MM.1S (cell line): ENCODE data around the gene FGF1.

Experiments used
- DNase-seq: peaks from one replicate; pipeline ENCODE4 v3.0.0-alpha.2; 2015
- H2AFZ ChIP-seq: fragments of 300-600 bp; sonication (generic); 2 replicates; pipeline ENCODE4 v1.6.0; 2016; ENCODE audit warnings: antibody characterized with exemption, low read length
- H3F3A ChIP-seq: fragments of 300-600 bp; sonication (generic); 2 replicates; pipeline ENCODE4 v1.6.1; 2016; ENCODE audit warnings: mild to moderate bottlenecking, antibody characterized with exemption, low read length, moderate library complexity, mixed read lengths; ENCODE audit not compliant: insufficient read depth
- H3K27ac ChIP-seq: fragments of 300-600 bp; sonication (generic); 2 replicates; pipeline ENCODE4 v1.5.1; 2016; ENCODE audit warnings: mild to moderate bottlenecking, low read length
- H3K27me3 ChIP-seq: fragments of 300-600 bp; sonication (generic); replicated peaks from 2 replicates; pipeline ENCODE4 v1.6.0; 2016; ENCODE audit warnings: low read length; ENCODE audit not compliant: insufficient read depth
- H3K36me3 ChIP-seq: fragments of 300-600 bp; sonication (generic); replicated peaks from 2 replicates; pipeline ENCODE4 v1.6.1; 2016; ENCODE audit warnings: mild to moderate bottlenecking, low read length, mixed read lengths; ENCODE audit not compliant: insufficient read depth
- H3K4me1 ChIP-seq: fragments of 300-600 bp; sonication (generic); 2 replicates; pipeline ENCODE4 v1.6.1; 2016; ENCODE audit warnings: low read length, mixed read lengths
- H3K4me2 ChIP-seq: fragments of 300-600 bp; sonication (generic); 2 replicates; pipeline ENCODE4 v1.6.0; 2016; ENCODE audit warnings: low read depth, low read length
- H3K4me3 ChIP-seq: fragments of 300-600 bp; sonication (generic); 2 replicates; pipeline ENCODE4 v1.5.1; 2016; ENCODE audit warnings: low read length, mixed read lengths
- H3K79me2 ChIP-seq: fragments of 300-600 bp; sonication (generic); 2 replicates; pipeline ENCODE4 v1.6.1; 2016; ENCODE audit warnings: mixed run types, low read length, mixed read lengths
- H3K9ac ChIP-seq: fragments of 300-600 bp; sonication (generic); 2 replicates; pipeline ENCODE4 v1.6.1; 2016; ENCODE audit warnings: low read length, mixed read lengths
- H3K9me2 ChIP-seq: fragments of 300-600 bp; sonication (generic); replicated peaks from 2 replicates; pipeline ENCODE4 v1.6.1; 2016; ENCODE audit warnings: mild to moderate bottlenecking, low read length, mixed read lengths; ENCODE audit not compliant: insufficient read depth
- H3K9me3 ChIP-seq: fragments of 300-600 bp; sonication (generic); replicated peaks from 2 replicates; pipeline ENCODE4 v1.6.1; 2016; ENCODE audit warnings: mild to moderate bottlenecking, low read length, mixed read lengths; ENCODE audit not compliant: insufficient read depth
- H4K20me1 ChIP-seq: fragments of 300-600 bp; sonication (generic); 2 replicates; pipeline ENCODE4 v1.6.1; 2016; ENCODE audit warnings: mild to moderate bottlenecking, low read length, moderate library complexity, mixed read lengths; ENCODE audit not compliant: insufficient read depth
- CTCF ChIP-seq: fragments of 300-600 bp; sonication (generic); IDR thresholded peaks from 2 replicates; pipeline ENCODE4 v1.5.1; 2016; ENCODE audit warnings: antibody characterized with exemption, low read length, mixed read lengths
- EZH2 ChIP-seq: fragments of 300-600 bp; sonication (generic); optimal IDR thresholded peaks from 2 replicates; pipeline ENCODE3; 2017; ENCODE audit warnings: low read depth, mild to moderate bottlenecking, antibody characterized with exemption, low read length, mixed read lengths
- EZH2phosphoT487 ChIP-seq: fragments of 300-600 bp; sonication (generic); IDR thresholded peaks from 2 replicates; pipeline ENCODE4 v1.6.1; 2018; ENCODE audit warnings: antibody characterized with exemption, low read length

The FGF1 gene

DNA sequence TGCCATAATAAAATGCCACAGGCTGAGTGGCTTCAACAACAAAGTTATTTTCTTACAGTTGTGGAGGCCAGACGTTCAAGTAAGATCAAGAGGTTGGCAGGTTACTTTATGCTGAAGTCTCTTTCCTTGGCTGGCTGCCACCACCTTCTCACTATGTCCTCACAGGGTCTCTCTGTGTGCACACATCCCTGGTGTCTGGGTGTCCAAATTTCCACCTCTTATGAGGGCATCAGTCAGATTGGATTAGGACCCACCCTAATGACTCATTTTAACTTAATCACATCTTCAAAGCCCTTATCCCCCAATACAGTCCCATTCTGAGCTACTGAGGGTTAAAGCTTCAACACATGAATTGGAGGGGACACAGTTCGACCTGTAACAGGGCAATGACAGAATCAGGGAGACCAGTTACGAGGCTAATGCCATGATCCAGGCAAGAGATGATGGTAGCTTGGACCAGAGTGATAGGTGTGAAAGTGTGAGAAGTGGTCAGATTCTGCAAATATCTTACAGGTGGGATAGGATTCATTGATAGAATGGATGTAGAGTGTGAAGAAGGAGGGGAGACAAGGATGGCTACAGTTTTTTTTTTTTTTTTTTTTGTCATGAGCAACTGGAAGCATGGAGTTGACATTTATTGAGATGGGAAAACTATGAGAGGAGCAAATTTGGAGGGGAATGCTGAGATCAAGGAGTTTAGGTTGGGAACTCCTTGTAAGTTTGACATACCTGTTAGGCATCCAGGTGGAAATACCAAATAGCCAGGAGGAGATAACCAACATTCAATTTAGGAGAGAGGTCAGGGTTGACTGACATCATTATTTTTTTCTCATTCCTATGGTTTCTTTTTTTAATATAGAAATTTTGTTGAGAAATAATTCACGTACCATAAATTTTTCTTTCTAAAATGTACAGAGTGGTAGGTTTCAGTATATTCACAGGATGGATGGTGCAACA lies 39.6 kb upstream of the FGF1 start:
- H3K4me2 ChIP-seq, result no peak overlapping the region
- H4K20me1 ChIP-seq, result no peaks in the 10 kb centered on the region
- no peak overlapping the region for H3K27ac ChIP-seq
- no peaks in the 10 kb centered on the region for H3K79me2 ChIP-seq
- no peak overlapping the region for H3K4me3 ChIP-seq
- no peak for TF ChIP-seq CTCF
- TF ChIP-seq EZH2, result no peak
- TF ChIP-seq EZH2phosphoT487, result no peak
- H3K9ac ChIP-seq, result no peak overlapping the region
- no peak for DNase-seq
- H3K27me3 ChIP-seq, result no peaks in the 10 kb centered on the region
- H3K36me3 ChIP-seq, result no peaks in the 10 kb centered on the region
- H3K9me3 ChIP-seq, result no peaks in the 10 kb centered on the region
- H2AFZ ChIP-seq, result no peak overlapping the region
- H3F3A ChIP-seq, result no peaks in the 10 kb centered on the region
- peaks cover 2% of the 10 kb centered on the region; the same call in 1 of the 2 replicates for H3K4me1 ChIP-seq
- H3K9me2 ChIP-seq, result no peaks in the 10 kb centered on the region

- Histone ChIP-seq H3K27me3 (no peaks in the 10 kb centered on the region), H3K4me3 (no peak overlapping the region), H3K36me3 (no peaks in the 10 kb centered on the region), H3K4me1 (peaks cover 7% of the 10 kb centered on the region; the same call in 1 of the 2 replicates), H4K20me1 (no peaks in the 10 kb centered on the region), H3K9me2 (no peaks in the 10 kb centered on the region), H3K9ac (no peak overlapping the region), H3K9me3 (no peaks in the 10 kb centered on the region), H3K4me2 (no peak overlapping the region), H3F3A (no peaks in the 10 kb centered on the region), H2AFZ (no peak overlapping the region), H3K27ac (no peak overlapping the region), H3K79me2 (no peaks in the 10 kb centered on the region)
- DNase-seq, result no peak
- TF ChIP-seq EZH2, result no peak
- no peak for TF ChIP-seq EZH2phosphoT487
- TF ChIP-seq CTCF, result no peak
Measured at GRCh38 chr5:142724821-142725220, 38.9 kb upstream of the FGF1 start.

DNA sequence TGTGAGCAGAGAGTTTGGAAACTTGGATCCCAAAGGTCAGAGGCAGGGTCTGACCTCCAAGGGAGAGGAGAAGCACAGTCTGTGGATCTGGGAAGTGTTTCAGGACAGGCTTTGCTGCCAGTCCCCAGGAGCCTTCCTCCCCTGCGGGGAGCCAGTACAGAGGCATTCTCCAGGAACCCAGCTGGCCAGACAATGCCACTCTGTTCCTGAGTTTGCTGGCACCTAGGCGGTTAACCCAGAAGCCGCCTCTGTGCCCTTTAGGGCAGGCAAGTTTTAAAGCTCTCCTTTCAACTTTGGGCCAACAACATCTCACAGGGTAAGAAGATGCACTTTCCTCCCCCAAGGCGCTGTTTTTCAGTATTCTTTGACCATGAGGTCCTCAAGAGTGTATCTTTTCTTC lies 37.0 kb upstream of the FGF1 start:
- Histone ChIP-seq H3F3A (no peaks in the 10 kb centered on the region), H3K27ac (no peak overlapping the region), H3K9me2 (no peaks in the 10 kb centered on the region), H3K36me3 (no peaks in the 10 kb centered on the region), H3K79me2 (no peaks in the 10 kb centered on the region), H3K27me3 (no peaks in the 10 kb centered on the region), H3K9ac (no peak overlapping the region), H3K4me1 (peaks cover 7% of the 10 kb centered on the region; the same call in 1 of the 2 replicates), H3K4me2 (no peak overlapping the region), H3K4me3 (no peak overlapping the region), H4K20me1 (no peaks in the 10 kb centered on the region), H2AFZ (no peak overlapping the region), H3K9me3 (no peaks in the 10 kb centered on the region)
- DNase-seq, result no peak
- TF ChIP-seq CTCF, result no peak
- TF ChIP-seq EZH2, result no peak
- no peak for TF ChIP-seq EZH2phosphoT487
